ENCODE results near the gene NAA30.

Gene NAA30

DNA sequence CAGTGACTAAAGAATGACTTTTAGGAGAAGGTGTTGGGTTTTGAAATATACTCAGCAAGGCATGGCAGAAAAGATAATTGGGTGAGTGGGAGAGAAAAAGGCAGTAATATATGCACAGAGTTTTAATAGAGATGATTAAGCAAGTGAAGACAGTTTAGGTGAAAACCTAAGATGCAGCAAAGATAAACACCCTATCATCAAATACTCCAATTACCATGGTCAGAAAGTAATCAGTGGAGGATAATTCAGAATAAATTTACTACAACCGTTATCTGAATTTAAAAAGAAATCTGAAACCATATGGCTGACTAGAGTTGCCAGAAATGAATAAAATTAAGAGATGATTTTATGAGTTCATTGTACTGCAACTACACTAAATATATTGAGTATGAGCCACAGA lies 26.8 kb downstream of the NAA30 start:
- Histone ChIP-seq H3K9me3 (ENCODE audit: control insufficient read depth, insufficient read depth, low read depth, low read length) (no peaks in the 10 kb centered on the region), H3K4me1 (ENCODE audit: control insufficient read depth, insufficient read depth, low read length) (peaks cover 14% of the 10 kb centered on the region), H3K27ac (ENCODE audit: extremely low read depth, low read depth, low read length) (no peak overlapping the region), H3K4me3 (ENCODE audit: low read depth, low read length) (no peak overlapping the region), H3K36me3 (ENCODE audit: control insufficient read depth in 2 of 2, insufficient read depth in 1 of 2, low read length in 2 of 2) (no peaks in the 10 kb centered on the region)
- ChIA-PET CTCF (no interaction called here), POLR2A (no interaction called here)
- TF ChIP-seq PRDM6 (tag by site-specific recombination; IDR thresholded peaks at IDR 0.05): peak; percentile 57
- no peak for TF ChIP-seq ZNF571 (tag by site-specific recombination; IDR thresholded peaks at IDR 0.05)
- TF ChIP-seq SP7 (tag by site-specific recombination; IDR thresholded peaks at IDR 0.05): peak; percentile 56; the same call in 1 of the 2 replicates

- CTCF ChIA-PET: no interaction called here
Observed at GRCh38 chr14:57418999-57419398, 28.6 kb downstream of the NAA30 start.

More at GRCh38 chr14:57418999-57419398, 28.6 kb downstream of the NAA30 start:
- peaks cover 14% of the 10 kb centered on the region for H3K4me1 ChIP-seq (ENCODE audit: control insufficient read depth, insufficient read depth, low read length)
- POLR2A ChIA-PET: no interaction called here
- H3K27ac ChIP-seq (ENCODE audit: extremely low read depth, low read depth, low read length): no peak overlapping the region
- H3K9me3 ChIP-seq (ENCODE audit: control insufficient read depth, insufficient read depth, low read depth, low read length): no peaks in the 10 kb centered on the region
- TF ChIP-seq ZNF184 (tag by site-specific recombination; IDR thresholded peaks at IDR 0.05): no peak
- no peak for TF ChIP-seq ZNF791 (tag by site-specific recombination; IDR thresholded peaks at IDR 0.05)
- no peak for TF ChIP-seq ZNF792 (tag by site-specific recombination; IDR thresholded peaks at IDR 0.05)
- TF ChIP-seq ZNF121 (tag by site-specific recombination; IDR thresholded peaks at IDR 0.05): no peak
- no peak for TF ChIP-seq BCL11A (tag by site-specific recombination; IDR thresholded peaks at IDR 0.05; ENCODE audit: low read depth)
- TF ChIP-seq, protein P1, sequence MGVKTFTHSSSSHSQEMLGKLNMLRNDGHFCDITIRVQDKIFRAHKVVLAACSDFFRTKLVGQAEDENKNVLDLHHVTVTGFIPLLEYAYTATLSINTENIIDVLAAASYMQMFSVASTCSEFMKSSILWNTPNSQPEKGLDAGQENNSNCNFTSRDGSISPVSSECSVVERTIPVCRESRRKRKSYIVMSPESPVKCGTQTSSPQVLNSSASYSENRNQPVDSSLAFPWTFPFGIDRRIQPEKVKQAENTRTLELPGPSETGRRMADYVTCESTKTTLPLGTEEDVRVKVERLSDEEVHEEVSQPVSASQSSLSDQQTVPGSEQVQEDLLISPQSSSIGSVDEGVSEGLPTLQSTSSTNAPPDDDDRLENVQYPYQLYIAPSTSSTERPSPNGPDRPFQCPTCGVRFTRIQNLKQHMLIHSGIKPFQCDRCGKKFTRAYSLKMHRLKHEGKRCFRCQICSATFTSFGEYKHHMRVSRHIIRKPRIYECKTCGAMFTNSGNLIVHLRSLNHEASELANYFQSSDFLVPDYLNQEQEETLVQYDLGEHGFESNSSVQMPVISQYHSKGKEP (tag by site-specific recombination; IDR thresholded peaks at IDR 0.05): no peak
- TF ChIP-seq ZNF624 (tag by site-specific recombination; IDR thresholded peaks at IDR 0.05): no peak
- TF ChIP-seq, protein P2, sequence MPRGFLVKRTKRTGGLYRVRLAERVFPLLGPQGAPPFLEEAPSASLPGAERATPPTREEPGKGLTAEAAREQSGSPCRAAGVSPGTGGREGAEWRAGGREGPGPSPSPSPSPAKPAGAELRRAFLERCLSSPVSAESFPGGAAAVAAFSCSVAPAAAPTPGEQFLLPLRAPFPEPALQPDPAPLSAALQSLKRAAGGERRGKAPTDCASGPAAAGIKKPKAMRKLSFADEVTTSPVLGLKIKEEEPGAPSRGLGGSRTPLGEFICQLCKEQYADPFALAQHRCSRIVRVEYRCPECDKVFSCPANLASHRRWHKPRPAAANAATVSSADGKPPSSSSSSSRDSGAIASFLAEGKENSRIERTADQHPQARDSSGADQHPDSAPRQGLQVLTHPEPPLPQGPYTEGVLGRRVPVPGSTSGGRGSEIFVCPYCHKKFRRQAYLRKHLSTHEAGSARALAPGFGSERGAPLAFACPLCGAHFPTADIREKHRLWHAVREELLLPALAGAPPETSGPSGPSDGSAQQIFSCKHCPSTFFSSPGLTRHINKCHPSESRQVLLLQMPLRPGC (tag by site-specific recombination; IDR thresholded peaks at IDR 0.05): no peak
- TF ChIP-seq HOXC10 (CRISPR knock-in tag; IDR thresholded peaks at IDR 0.05): no peak
- TF ChIP-seq PRDM6 (tag by site-specific recombination; IDR thresholded peaks at IDR 0.05): no peak
- TF ChIP-seq ZIC2 (tag by site-specific recombination; IDR thresholded peaks at IDR 0.05): no peak
- TF ChIP-seq, protein P3, sequence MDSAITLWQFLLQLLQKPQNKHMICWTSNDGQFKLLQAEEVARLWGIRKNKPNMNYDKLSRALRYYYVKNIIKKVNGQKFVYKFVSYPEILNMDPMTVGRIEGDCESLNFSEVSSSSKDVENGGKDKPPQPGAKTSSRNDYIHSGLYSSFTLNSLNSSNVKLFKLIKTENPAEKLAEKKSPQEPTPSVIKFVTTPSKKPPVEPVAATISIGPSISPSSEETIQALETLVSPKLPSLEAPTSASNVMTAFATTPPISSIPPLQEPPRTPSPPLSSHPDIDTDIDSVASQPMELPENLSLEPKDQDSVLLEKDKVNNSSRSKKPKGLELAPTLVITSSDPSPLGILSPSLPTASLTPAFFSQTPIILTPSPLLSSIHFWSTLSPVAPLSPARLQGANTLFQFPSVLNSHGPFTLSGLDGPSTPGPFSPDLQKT (IDR thresholded peaks at IDR 0.05; ENCODE audit: borderline replicate concordance, low read depth, low read length): no peak
- no peak for TF ChIP-seq ZNF10 (tag by site-specific recombination; IDR thresholded peaks at IDR 0.05)
- no peak for TF ChIP-seq REPIN1 (tag by site-specific recombination; IDR thresholded peaks at IDR 0.05; ENCODE audit: low read depth)
- no peak for TF ChIP-seq RBAK (tag by site-specific recombination; IDR thresholded peaks at IDR 0.05)
- no peak for TF ChIP-seq ZNF629 (tag by site-specific recombination; IDR thresholded peaks at IDR 0.05)
- TF ChIP-seq GFI1B (tag by site-specific recombination; IDR thresholded peaks at IDR 0.05): no peak
- no peak for TF ChIP-seq ZNF146 (tag by site-specific recombination; IDR thresholded peaks at IDR 0.05)
- TF ChIP-seq ZNF394 (tag by site-specific recombination; IDR thresholded peaks at IDR 0.05; ENCODE audit: borderline replicate concordance): no peak
- TF ChIP-seq KLF9 (tag by site-specific recombination; IDR thresholded peaks at IDR 0.05; ENCODE audit: low read depth): no peak
- no peaks in the 10 kb centered on the region for H3K36me3 ChIP-seq (ENCODE audit: control insufficient read depth in 2 of 2, insufficient read depth in 1 of 2, low read length in 2 of 2)
- H3K4me3 ChIP-seq (ENCODE audit: low read depth, low read length): no peak overlapping the region
